Breast epithelium (tissue), 4 donors: ENCODE data around the gene CYSTM1. TPM values are rescaled to one million over a fixed set of nuclear protein-coding genes. Genes with fewer than 3 reads are reported as not detected.

ENCODE experiments used
- DNase-seq, 2 donors: peaks; one replicate each; pipeline ENCODE4 v3.0.0-alpha.2; 2019; ENCODE audit warnings: low spot score in 2 of 2
- H3K27ac ChIP-seq, 2 donors: fragments of 200-600 bp; sonication (generic) in 1 of 2; one replicate each; pipeline ENCODE4 v1.5.1; 2016 to 2019; ENCODE audit warnings: mild to moderate bottlenecking in 1 of 2
- H3K27me3 ChIP-seq, 2 donors: fragments of 200-600 bp; sonication (generic) in 1 of 2; one replicate each; pipeline versions ENCODE4 v1.5.1 to v1.6.0; 2017 to 2019; ENCODE audit warnings: control low read depth in 1 of 2, mild to moderate bottlenecking in 1 of 2
- H3K36me3 ChIP-seq: fragments of 200-600 bp; one replicate; pipeline ENCODE4 v1.5.1; 2019
- H3K4me1 ChIP-seq, 2 donors: fragments of 200-600 bp; sonication (generic); one replicate each; pipeline ENCODE4 v1.5.1; 2016 to 2019; ENCODE audit warnings: control low read depth in 1 of 2
- H3K4me3 ChIP-seq, 3 donors: fragments of 200-600 bp; sonication (generic); 1 replicate in 2 of 3; 2 replicates in 1 of 3; pipeline ENCODE4 v1.5.1; 2016 to 2019; ENCODE audit warnings: mild to moderate bottlenecking in 3 of 3, moderate library complexity in 2 of 3
- H3K9me3 ChIP-seq, 2 donors: fragments of 200-600 bp; sonication (generic) in 1 of 2; one replicate each; pipeline ENCODE4 v1.5.1; 2016 to 2019; ENCODE audit warnings: control low read depth in 1 of 2
- POLR2A ChIP-seq: fragments of 450-650 bp; IDR thresholded peaks from one replicate; pipeline ENCODE4 v1.6.1; 2016; ENCODE audit warnings: antibody characterized with exemption, mild to moderate bottlenecking, moderate library complexity
- POLR2AphosphoS5 ChIP-seq, 3 donors: sonication (generic); formaldehyde crosslinking; IDR thresholded peaks; one replicate each; pipeline ENCODE4 v1.6.1; 2017; ENCODE audit warnings: antibody characterized with exemption in 3 of 3
- intact Hi-C: fragments of 100-400 bp; cut with DNase I; formaldehyde crosslinking; loops from one replicate; pipeline ENCODE4 v1.15.1; 2023; ENCODE audit warnings: low total_unique reads
- total RNA-seq, 3 donors: library from RNA; depleted of rRNA; stranded (reverse); fragments of >200 nt; gene quantifications; one replicate each; pipeline ENCODE4 v1.1.0, GENCODE V29; 2016
- TF ChIP-seq, protein P1 (sequence below), 3 donors: fragments of 450-650 bp; IDR thresholded peaks; one replicate each; pipeline ENCODE4 v1.5.1; 2016 to 2017; ENCODE audit warnings: antibody characterized with exemption in 3 of 3, mild to moderate bottlenecking in 3 of 3, moderate library complexity in 3 of 3

The CYSTM1 gene
- total RNA-seq, 3 donors from 2014 or later: 56.5 to 108 (median 76.0) TPM

DNA sequence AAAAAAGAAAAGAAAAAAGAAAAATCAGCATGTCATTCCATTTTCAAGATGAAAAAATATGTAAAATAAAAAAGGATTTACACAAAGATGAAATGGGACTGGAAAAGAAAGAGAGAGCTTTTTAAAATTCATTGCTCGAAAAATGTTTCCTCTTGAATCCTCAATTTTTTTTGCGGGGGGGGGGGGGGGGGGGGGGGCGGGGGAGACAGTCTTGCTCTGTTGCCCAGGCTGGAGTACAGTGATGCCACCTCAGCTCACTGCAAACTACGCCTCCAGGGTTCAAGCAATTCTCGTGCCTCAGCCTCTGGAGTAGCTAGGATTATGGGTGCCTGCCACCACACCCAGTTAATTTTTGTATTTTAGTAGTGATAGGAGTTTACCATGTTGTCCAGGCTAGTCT is 111.4 kb downstream of the CYSTM1 start:
- DNase-seq: no peak

DNA sequence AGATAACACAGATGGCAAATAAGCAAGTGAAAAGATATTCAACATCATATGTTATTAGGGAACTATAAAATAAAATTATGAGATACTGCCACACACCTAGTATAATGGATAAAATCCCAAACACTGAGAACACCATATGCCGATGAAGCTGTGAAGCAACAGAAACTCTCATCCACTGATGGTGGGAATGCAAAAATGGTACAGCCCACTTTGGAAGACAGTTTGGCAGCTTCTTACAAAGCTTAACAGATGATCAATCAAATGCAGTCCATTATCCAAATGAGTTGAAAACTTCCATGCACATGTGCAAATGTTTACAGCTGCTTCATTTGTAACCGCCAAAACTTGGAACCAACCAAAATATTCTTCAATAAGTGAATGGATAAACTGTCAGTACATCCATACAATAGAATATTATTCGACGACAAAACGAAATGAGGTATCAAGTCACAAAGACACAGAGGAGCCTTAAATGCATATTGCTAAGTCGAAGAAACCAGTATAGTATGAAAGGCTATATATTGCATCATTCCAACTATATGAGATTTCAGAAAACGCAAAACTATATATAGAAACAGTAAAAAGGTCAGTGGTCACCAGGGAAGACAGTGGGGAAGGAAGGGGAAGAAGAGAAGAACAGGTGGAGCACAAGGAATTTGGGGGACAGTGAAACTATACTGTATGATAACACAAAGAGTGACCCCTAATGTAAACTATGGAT is 113.0 kb downstream of the CYSTM1 start:
- H3K4me1 ChIP-seq: peaks cover 0 to 1% of the 10 kb centered on the region in 2 donors
- H3K27ac ChIP-seq: no peak overlapping the region
- H3K36me3 ChIP-seq: no peaks in the 10 kb centered on the region
- intact Hi-C loops: no loop called here
- TF ChIP-seq POLR2AphosphoS5 (IDR thresholded peaks at IDR 0.05) (no peak), POLR2A (no peak)
- TF ChIP-seq, protein P1, sequence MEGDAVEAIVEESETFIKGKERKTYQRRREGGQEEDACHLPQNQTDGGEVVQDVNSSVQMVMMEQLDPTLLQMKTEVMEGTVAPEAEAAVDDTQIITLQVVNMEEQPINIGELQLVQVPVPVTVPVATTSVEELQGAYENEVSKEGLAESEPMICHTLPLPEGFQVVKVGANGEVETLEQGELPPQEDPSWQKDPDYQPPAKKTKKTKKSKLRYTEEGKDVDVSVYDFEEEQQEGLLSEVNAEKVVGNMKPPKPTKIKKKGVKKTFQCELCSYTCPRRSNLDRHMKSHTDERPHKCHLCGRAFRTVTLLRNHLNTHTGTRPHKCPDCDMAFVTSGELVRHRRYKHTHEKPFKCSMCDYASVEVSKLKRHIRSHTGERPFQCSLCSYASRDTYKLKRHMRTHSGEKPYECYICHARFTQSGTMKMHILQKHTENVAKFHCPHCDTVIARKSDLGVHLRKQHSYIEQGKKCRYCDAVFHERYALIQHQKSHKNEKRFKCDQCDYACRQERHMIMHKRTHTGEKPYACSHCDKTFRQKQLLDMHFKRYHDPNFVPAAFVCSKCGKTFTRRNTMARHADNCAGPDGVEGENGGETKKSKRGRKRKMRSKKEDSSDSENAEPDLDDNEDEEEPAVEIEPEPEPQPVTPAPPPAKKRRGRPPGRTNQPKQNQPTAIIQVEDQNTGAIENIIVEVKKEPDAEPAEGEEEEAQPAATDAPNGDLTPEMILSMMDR (IDR thresholded peaks at IDR 0.05): no peak
- no peak overlapping the region for H3K4me3 ChIP-seq
- no peaks in the 10 kb centered on the region for H3K27me3 ChIP-seq
- no peak for DNase-seq
- H3K9me3 ChIP-seq: no peaks in the 10 kb centered on the region

More for the DNA sequence above, 111.4 kb downstream of the CYSTM1 start:
- TF ChIP-seq, protein P1 (IDR thresholded peaks at IDR 0.05): no peak
- TF ChIP-seq POLR2A (no peak), POLR2AphosphoS5 (IDR thresholded peaks at IDR 0.05) (no peak)
- no peaks in the 10 kb centered on the region for H3K4me1 ChIP-seq
- intact Hi-C loops: no loop called here
- no peaks in the 10 kb centered on the region for H3K36me3 ChIP-seq
- H3K4me3 ChIP-seq: no peak overlapping the region
- no peaks in the 10 kb centered on the region for H3K27me3 ChIP-seq
- H3K27ac ChIP-seq: no peak overlapping the region
- no peaks in the 10 kb centered on the region for H3K9me3 ChIP-seq

- DNase-seq: no peak
- H3K4me3 ChIP-seq: no peak overlapping the region
- H3K27me3 ChIP-seq: no peaks in the 10 kb centered on the region
- H3K9me3 ChIP-seq: no peaks in the 10 kb centered on the region
- H3K4me1 ChIP-seq: peaks cover 0 to 10% of the 10 kb centered on the region in 2 donors
- H3K27ac ChIP-seq: peak overlapping the region; percentile 5 to 13
- intact Hi-C loops: no loop called here
- no peak for TF ChIP-seq POLR2A
- TF ChIP-seq, protein P1 (IDR thresholded peaks at IDR 0.05): no peak
- no peak for TF ChIP-seq POLR2AphosphoS5 (IDR thresholded peaks at IDR 0.05)
- H3K36me3 ChIP-seq: no peaks in the 10 kb centered on the region
These were observed 117.4 kb downstream of the CYSTM1 start for GRCh38 chr5:140292212-140293036.

Other genes with a start within 250 kb of the CYSTM1 start
- gene NRG2, start 131.9 kb upstream of the CYSTM1 start, total RNA-seq: 10 to 100 TPM in 1 of 3 donors, 1 to 10 TPM in 2; 5.9 to 16.5 (median 7.2) TPM
- 10 to 100 TPM; 27.9 to 33.8 (median 30.1) TPM for gene PURA, start 61.1 kb upstream of the CYSTM1 start, total RNA-seq
- gene IGIP, start 49.3 kb upstream of the CYSTM1 start, total RNA-seq: 10 to 100 TPM; 19.0 to 23.1 (median 21.8) TPM
- gene PFDN1, start 127.9 kb downstream of the CYSTM1 start, total RNA-seq: 10 to 100 TPM; 72.2 to 93.4 (median 86.3) TPM
- gene HBEGF, start 171.4 kb downstream of the CYSTM1 start, total RNA-seq: 10 to 100 TPM in 2 of 3 donors, 1 to 10 TPM in 1; 4.3 to 22.9 (median 13.5) TPM
- not detected for gene SLC4A9, start 185.0 kb downstream of the CYSTM1 start, total RNA-seq
- gene ANKHD1, start 226.6 kb downstream of the CYSTM1 start, total RNA-seq: 100 to 1,000 TPM; 133 to 196 (median 158) TPM